ENCODE measurements around the gene ZNF75A.

Gene ZNF75A

DNA sequence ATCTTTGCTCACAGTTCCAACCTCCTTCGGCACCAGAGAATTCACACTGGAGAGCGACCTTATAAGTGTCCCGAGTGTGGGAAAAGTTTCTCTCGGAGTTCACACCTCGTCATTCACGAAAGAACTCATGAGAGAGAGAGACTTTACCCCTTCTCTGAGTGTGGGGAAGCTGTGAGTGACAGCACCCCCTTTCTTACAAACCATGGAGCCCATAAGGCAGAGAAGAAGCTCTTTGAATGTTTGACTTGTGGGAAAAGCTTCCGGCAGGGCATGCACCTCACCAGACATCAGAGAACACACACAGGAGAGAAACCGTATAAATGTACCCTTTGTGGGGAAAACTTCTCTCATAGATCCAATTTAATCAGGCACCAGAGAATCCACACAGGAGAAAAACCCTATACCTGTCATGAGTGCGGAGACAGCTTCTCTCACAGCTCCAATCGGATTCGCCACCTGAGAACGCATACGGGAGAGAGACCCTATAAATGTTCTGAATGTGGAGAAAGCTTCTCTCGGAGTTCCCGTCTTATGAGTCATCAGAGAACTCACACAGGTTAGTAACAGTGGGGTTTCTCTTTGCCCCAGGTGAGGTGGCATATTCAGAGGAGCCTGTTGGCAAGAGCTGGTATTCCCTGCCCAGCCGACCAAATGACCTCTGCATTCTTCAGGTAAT is 15.2 kb upstream of the ZNF75A start:
- no peak for DNase-seq (ENCODE audit: low spot score)

DNA sequence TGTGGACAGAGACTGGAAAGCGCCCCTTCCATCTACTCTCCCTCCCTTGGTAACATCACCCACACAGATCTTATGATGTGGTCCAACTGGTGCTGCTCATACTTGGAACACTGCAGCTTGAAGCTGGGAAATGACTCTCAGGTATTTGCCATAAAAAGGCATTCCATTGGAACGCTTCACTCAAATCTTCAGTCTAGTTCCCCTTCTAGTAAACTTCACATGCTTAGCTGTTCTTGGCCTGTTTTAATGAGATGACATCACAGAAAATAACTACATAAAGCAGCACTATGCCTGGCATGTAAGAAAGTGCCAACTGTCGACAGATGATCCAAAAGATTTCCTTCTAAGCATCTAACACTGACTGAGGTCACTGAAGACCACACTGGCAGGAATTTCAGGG is 12.7 kb upstream of the ZNF75A start:
- DNase-seq (ENCODE audit: low spot score) = no peak

- no peak for DNase-seq (ENCODE audit: low spot score)
Measured at GRCh38 chr16:3295209-3295608, 10.1 kb upstream of the ZNF75A start.

- no peak for DNase-seq (ENCODE audit: low spot score)
Measured at GRCh38 chr16:3295783-3296182, 9.5 kb upstream of the ZNF75A start.

DNA sequence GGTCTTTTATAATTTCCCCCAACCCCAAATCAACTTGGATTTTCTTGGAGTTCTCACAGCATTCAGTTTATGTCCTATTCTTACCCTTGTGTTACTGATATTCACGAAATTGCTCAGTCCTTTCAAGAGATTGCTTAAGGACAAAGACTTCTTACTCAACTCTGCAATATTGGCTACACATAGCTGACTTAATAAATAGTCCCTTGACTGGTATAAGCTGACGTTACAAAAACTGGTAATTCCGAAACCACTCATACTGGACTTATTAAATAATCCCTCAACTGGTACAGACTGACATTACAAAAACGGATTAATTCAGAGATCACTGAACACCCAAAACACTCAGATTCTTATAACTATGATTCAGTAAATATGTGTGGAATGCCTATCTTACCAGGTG is 927 bp upstream of the ZNF75A start:
- no peak for DNase-seq (ENCODE audit: low spot score)

DNA sequence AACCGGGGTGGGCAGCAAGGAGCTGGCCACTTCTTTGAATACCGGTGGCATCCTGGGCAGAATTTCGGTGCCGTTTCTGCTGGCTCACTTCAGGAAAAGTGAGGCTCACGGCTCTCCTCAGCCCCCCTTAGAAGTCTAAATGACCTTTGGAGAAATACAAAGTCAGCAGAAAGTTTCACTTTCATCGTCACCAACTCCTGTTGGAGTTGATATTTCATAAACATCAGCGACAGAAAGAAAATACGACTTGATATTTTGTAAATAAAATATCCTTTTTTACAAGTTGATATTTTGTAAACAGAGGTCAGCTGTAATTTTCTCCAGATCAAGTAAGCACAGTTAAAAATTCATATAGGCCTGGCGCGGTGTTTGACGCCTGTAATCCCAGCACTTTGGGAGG is 781 bp downstream of the ZNF75A start:
- DNase-seq (ENCODE audit: low spot score) = no peak

DNA sequence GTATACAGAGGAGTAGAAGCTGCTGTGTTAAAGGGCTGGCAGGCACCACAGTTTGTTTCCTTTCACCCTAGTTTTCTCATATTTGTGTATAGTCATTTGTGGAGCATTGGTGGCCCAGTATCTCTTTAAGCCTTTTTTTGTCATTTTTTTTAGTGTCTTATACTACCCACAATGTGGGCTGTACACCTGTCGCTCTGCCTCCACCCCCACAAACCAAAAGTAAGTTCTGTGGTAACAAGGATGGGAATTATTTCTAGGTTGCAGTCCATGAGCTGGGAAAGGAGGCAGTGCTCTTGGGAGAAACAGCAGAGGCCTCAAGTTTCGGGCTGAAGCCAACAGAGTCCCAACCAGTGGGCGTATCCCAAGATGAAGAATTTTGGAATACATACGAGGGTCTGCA is 6.2 kb downstream of the ZNF75A start:
- DNase-seq (ENCODE audit: low spot score) = no peak

DNA sequence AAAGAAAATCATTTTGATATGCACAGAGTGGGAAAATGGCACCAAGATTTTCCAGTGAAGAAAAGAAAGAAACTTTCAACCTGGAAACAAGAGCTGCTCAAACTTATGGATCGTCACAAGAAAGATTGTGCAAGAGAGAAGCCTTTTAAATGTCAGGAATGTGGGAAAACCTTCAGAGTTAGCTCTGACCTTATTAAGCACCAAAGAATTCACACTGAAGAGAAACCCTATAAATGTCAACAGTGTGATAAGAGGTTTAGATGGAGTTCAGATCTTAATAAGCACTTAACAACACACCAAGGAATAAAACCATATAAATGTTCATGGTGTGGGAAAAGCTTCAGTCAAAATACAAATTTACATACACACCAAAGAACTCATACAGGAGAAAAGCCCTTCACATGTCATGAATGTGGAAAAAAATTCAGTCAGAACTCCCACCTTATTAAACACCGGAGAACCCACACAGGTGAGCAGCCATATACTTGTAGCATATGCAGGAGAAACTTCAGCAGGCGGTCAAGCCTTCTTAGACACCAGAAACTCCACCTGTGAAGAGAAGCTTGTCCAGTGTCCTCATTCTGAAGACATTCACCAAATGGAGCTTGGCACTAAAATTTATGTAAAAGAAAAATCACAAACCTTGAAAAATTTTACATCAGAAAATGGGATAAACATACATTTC is 12.2 kb downstream of the ZNF75A start:
- no peak for DNase-seq (ENCODE audit: low spot score)

- no peak for DNase-seq (ENCODE audit: low spot score)
Measured at GRCh38 chr16:3321816-3322215, 16.5 kb downstream of the ZNF75A start.

DNA sequence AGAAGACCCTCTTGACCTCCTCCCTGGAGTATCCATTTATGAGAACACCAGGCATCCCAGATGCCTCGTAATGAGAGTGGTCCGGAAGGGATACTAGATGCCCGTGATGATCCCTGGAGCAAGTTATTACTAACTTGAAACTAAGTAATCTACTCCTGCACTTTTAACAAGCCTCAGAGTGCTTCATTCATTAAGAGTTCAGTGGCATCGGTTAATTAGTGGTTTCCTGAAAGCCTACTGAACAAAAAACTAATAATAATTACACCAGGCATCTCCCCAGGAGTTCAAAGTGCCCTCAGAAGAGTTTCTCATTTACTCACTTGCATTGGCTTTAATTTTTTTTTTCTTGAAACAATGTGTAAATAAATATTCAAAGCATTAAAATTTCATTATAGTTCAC is 22.2 kb downstream of the ZNF75A start:
- DNase-seq (ENCODE audit: low spot score) = no peak

GRCh38 chr16:3328104-3328503 is 22.8 kb downstream of the ZNF75A start:
- DNase-seq (ENCODE audit: low spot score) = no peak

GRCh38 chr16:3328643-3329042 is 23.3 kb downstream of the ZNF75A start:
- no peak for DNase-seq (ENCODE audit: low spot score)

DNA sequence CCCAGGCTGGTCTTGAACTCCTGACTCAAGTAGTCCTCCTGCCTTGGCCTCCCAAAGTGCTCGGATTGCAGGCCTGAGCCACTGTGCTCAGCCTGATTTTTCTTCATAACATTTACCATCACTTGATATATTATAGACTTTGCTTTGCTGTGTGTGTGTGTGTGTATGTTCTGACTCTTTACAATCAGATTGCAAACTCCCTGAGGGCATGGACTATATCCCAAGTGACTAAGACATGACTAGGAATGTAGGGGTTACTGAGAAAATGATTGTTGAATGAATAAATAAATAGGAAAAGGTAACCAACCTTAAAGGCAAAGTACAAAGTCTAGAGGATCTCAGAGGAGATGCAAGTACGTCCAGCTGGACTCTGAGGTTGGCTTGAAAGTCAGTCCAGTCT is 40.7 kb downstream of the ZNF75A start:
- DNase-seq (ENCODE audit: low spot score) = no peak

DNA sequence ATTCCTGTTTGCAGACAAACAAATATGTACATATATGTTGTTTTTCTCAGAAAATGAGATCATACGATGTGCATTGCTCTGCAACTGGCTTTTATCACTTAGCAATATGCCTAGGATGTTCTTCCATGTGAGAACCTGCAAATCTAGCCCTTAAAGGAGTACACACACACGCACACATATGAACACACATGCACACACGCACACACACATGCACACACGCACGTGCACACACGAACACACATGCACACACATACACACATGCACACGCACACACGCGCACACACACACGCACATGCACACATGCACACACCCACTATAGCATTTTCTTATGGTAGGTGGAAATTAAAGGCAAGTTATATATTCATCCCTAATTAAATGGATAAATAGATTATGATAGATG is 42.3 kb downstream of the ZNF75A start:
- no peak for DNase-seq (ENCODE audit: low spot score)

DNA sequence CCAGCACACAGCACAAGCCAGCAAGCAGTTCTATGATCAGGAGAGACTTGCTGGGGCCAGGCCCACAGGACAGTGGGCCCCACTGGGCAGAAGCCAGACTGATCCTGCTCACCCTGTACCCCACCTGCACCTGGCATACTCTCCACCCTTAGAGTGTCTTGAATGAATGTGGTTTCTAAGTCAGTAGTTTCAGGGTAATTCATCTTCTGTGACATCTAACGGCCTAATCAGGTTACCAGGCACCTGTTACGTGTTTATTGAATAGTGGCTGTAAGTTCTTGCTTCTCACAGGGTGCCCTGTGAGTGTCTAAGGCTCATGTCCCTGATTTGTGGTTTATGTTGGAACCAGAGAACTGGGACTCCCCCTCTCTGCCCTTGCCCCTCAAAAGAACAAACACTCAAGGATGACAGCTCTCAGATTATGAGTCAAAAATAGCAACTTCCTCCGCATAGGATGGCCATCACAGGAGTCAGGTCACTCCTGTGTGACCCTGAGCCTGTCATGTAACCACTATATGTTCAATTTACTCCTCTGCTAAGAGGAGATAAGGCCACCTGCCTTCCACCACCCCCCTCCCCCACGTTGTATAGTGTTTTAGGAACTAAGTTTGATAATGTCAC is 43.4 kb downstream of the ZNF75A start:
- DNase-seq (ENCODE audit: low spot score) = no peak

DNA sequence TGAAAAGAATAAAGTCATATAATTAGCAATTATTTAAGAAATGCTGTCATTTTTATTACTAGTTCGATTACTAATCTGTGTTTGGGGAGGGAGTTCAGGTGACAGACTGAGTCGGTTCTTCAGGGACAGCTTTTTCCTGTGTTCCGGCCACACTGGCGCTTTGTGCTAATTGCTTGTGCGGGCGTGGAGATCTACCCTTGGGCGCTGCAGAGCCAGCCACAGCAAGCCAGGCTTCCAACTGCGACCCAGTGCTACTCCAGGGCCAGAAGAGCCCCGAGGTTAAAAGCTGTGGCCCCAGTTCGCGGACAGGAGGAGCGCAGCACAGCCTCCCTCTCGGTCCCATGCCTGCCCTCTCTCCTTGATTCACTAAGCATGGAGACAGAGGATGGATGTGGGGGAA is 43.9 kb downstream of the ZNF75A start:
- DNase-seq (ENCODE audit: low spot score) = no peak

DNA sequence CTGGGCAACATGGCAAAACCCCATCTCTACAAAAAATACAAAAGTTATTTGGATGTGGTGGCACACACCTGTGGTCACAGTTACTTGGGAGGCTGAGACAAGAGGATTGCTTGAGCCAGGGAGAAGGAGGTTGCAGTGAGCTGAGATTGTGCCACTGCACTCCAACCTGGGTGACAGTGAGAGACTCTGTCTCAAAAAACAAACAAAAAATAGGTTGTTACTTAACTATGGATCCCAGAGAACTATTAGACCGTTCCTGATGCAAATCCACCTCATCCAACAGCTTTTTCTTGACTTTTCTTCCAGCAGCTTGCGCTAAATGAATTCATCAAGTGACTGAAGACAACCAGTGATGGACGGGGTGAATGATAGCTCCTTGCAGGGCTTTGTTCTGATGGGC is 50.3 kb downstream of the ZNF75A start, which contains the start of gene OR2C1:
TSS of gene OR2C1 (plus strand) at position 301 of the 400 bp plus-strand sequence. CDS start at position 353, 52 bp downstream.
- DNase-seq (ENCODE audit: low spot score) = no peak

DNA sequence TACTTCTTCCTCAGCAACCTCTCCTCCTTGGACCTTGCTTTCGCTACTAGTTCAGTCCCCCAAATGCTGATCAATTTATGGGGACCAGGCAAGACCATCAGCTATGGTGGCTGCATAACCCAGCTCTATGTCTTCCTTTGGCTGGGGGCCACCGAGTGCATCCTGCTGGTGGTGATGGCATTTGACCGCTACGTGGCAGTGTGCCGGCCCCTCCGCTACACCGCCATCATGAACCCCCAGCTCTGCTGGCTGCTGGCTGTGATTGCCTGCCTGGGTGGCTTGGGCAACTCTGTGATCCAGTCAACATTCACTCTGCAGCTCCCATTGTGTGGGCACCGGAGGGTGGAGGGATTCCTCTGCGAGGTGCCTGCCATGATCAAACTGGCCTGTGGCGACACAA is 50.8 kb downstream of the ZNF75A start:
- no peak for DNase-seq (ENCODE audit: low spot score)

GRCh38 chr16:3358871-3359270 is 53.6 kb downstream of the ZNF75A start:
- DNase-seq (ENCODE audit: low spot score) = no peak

GRCh38 chr16:3362931-3363330 is 57.6 kb downstream of the ZNF75A start:
- no peak for DNase-seq (ENCODE audit: low spot score)

GRCh38 chr16:3363793-3364192 is 58.5 kb downstream of the ZNF75A start:
- DNase-seq (ENCODE audit: low spot score) = no peak

- peak; percentile 83 for DNase-seq (ENCODE audit: low spot score)
Measured at GRCh38 chr16:3364774-3365427, 59.6 kb downstream of the ZNF75A start.
